NB4 (cell line): ENCODE data around the gene NET1.
"Not testable (repeated sequence)": the region's sequence is repeated elsewhere in the genome, so short reads cannot be mapped to it uniquely, and the experiment has no call there.

ENCODE experiments used
- DNase-seq: peaks from one replicate; pipeline ENCODE4 v3.0.0; 2010; ENCODE audit warnings: low read depth
- H3K4me3 ChIP-seq: one replicate; pipeline ENCODE4 v1.5.1; 2011; ENCODE audit warnings: mild to moderate bottlenecking, low read depth, low read length, moderate library complexity
- CTCF ChIP-seq: IDR thresholded peaks from one replicate; pipeline ENCODE4 v1.5.1; 2012; ENCODE audit warnings: low read depth, low read length
- MAX ChIP-seq: IDR thresholded peaks from 2 replicates; pipeline ENCODE4 v1.6.1; 2011; ENCODE audit warnings: low read depth, low read length
- MYC ChIP-seq: IDR thresholded peaks from 2 replicates; pipeline ENCODE4 v1.6.1; 2011; ENCODE audit warnings: low read depth, low read length
- POLR2A ChIP-seq: IDR thresholded peaks from 2 replicates; pipeline ENCODE4 v1.6.1; 2011; ENCODE audit warnings: mild to moderate bottlenecking; ENCODE audit not compliant: insufficient read length; ENCODE audit errors: extremely low read depth

NET1 gene

GRCh38 chr10:5369362-5370158 is 42.8 kb upstream of the NET1 start:
- no peak for TF ChIP-seq MAX
- TF ChIP-seq CTCF, result no peak
- no peak for TF ChIP-seq POLR2A
- TF ChIP-seq MYC, result no peak
- no peak for DNase-seq

GRCh38 chr10:5370493-5371352 is 41.6 kb upstream of the NET1 start:
- no peak for DNase-seq
- H3K4me3 ChIP-seq, result no peak overlapping the region
- TF ChIP-seq CTCF (no peak), MAX (no peak), POLR2A (no peak), MYC (no peak)

More at GRCh38 chr10:5369362-5370158, 42.8 kb upstream of the NET1 start:
- H3K4me3 ChIP-seq, result no peak overlapping the region

- H3K4me3 ChIP-seq, result no peak overlapping the region
- no peak for DNase-seq
- TF ChIP-seq CTCF, result no peak
- no peak for TF ChIP-seq MYC
- no peak for TF ChIP-seq MAX
- TF ChIP-seq POLR2A, result no peak
These were observed 39.0 kb upstream of the NET1 start for GRCh38 chr10:5373307-5373706.

GRCh38 chr10:5373891-5374611 is 38.3 kb upstream of the NET1 start:
- no peak for DNase-seq
- H3K4me3 ChIP-seq, result no peak overlapping the region
- TF ChIP-seq POLR2A (no peak), CTCF (no peak), MYC (no peak), MAX (no peak)

GRCh38 chr10:5376450-5376849 is 35.9 kb upstream of the NET1 start:
- no peak for DNase-seq
- TF ChIP-seq MAX (no peak), MYC (no peak), POLR2A (no peak), CTCF (no peak)
- no peak overlapping the region for H3K4me3 ChIP-seq

- DNase-seq, H3K4me3 ChIP-seq: not testable (repeated sequence)
These were observed 33.2 kb upstream of the NET1 start for GRCh38 chr10:5379202-5379601.

GRCh38 chr10:5380395-5380794 is 32.0 kb upstream of the NET1 start:
- H3K4me3 ChIP-seq, DNase-seq: not testable (repeated sequence)
